ENCODE measurements around the gene THRB.

Gene THRB

GRCh38 chr3:24447836-24448235 lies 46.8 kb downstream of the THRB start:
- no peak overlapping the region for H3K4me3 ChIP-seq (ENCODE audit: control insufficient read depth, low read depth, low read length)
- no peak for DNase-seq (ENCODE audit: low read depth)
- no peak for TF ChIP-seq CTCF (IDR thresholded peaks at IDR 0.05; ENCODE audit: control insufficient read depth, insufficient read depth, low read depth, low read length, missing control alignments)

GRCh38 chr3:24446032-24446431 lies 48.6 kb downstream of the THRB start:
- TF ChIP-seq CTCF (IDR thresholded peaks at IDR 0.05; ENCODE audit: control insufficient read depth, insufficient read depth, low read depth, low read length, missing control alignments): no peak
- no peak overlapping the region for H3K4me3 ChIP-seq (ENCODE audit: control insufficient read depth, low read depth, low read length)
- no peak for DNase-seq (ENCODE audit: low read depth)

GRCh38 chr3:24443476-24443875 lies 51.2 kb downstream of the THRB start:
- H3K4me3 ChIP-seq (ENCODE audit: control insufficient read depth, low read depth, low read length): no peak overlapping the region
- DNase-seq (ENCODE audit: low read depth): no peak
- TF ChIP-seq CTCF (IDR thresholded peaks at IDR 0.05; ENCODE audit: control insufficient read depth, insufficient read depth, low read depth, low read length, missing control alignments): no peak

- no peak for DNase-seq (ENCODE audit: low read depth)
- TF ChIP-seq CTCF (IDR thresholded peaks at IDR 0.05; ENCODE audit: control insufficient read depth, insufficient read depth, low read depth, low read length, missing control alignments): no peak
- H3K4me3 ChIP-seq (ENCODE audit: control insufficient read depth, low read depth, low read length): no peak overlapping the region
Measured at GRCh38 chr3:24440760-24441464, 53.7 kb downstream of the THRB start.

GRCh38 chr3:24439021-24439420 lies 55.6 kb downstream of the THRB start:
- TF ChIP-seq CTCF (IDR thresholded peaks at IDR 0.05; ENCODE audit: control insufficient read depth, insufficient read depth, low read depth, low read length, missing control alignments): no peak
- no peak for DNase-seq (ENCODE audit: low read depth)
- no peak overlapping the region for H3K4me3 ChIP-seq (ENCODE audit: control insufficient read depth, low read depth, low read length)

- no peak for TF ChIP-seq CTCF (IDR thresholded peaks at IDR 0.05; ENCODE audit: control insufficient read depth, insufficient read depth, low read depth, low read length, missing control alignments)
- no peak overlapping the region for H3K4me3 ChIP-seq (ENCODE audit: control insufficient read depth, low read depth, low read length)
- no peak for DNase-seq (ENCODE audit: low read depth)
Measured at GRCh38 chr3:24437326-24437725, 57.3 kb downstream of the THRB start.
